H9 (cell line): ENCODE data around the gene ACACB. TPM values are rescaled to one million over a fixed set of nuclear protein-coding genes. Genes with fewer than 3 reads are reported as not detected.
A peak's percentile ranks its signal among the peaks of the same experiment; 100 is the strongest.

ENCODE experiments used
- DNase-seq: peaks from one replicate; pipeline ENCODE4 v3.0.0-alpha.2; 2017
- H2AFZ ChIP-seq: one replicate; pipeline ENCODE4 v1.6.1; 2013; ENCODE audit warnings: mild to moderate bottlenecking, low read length, control low read depth, moderate library complexity
- H2AK5ac ChIP-seq: 2 replicates; pipeline ENCODE4 v1.6.1; 2013; ENCODE audit warnings: low read length, control low read depth, mixed read lengths; ENCODE audit not compliant: insufficient read length
- H2BK120ac ChIP-seq: one replicate; pipeline ENCODE4 v1.6.1; 2013; ENCODE audit warnings: low read depth, mild to moderate bottlenecking, low read length, control low read depth, inconsistent platforms; ENCODE audit not compliant: poor library complexity, severe bottlenecking
- H2BK12ac ChIP-seq: 2 replicates; pipeline ENCODE4 v1.6.1; 2013; ENCODE audit warnings: low read length, control low read depth, mixed read lengths, low read depth; ENCODE audit not compliant: insufficient read length
- H2BK15ac ChIP-seq: 2 replicates; pipeline ENCODE4 v1.6.1; 2013; ENCODE audit warnings: low read depth, low read length, control low read depth
- H2BK20ac ChIP-seq: one replicate; pipeline ENCODE4 v1.6.1; 2013; ENCODE audit warnings: low read depth, mild to moderate bottlenecking, low read length, control low read depth, inconsistent platforms; ENCODE audit not compliant: poor library complexity, severe bottlenecking
- H2BK5ac ChIP-seq: 2 replicates; pipeline ENCODE4 v1.6.1; 2013; ENCODE audit warnings: low read length, control low read depth, mixed read lengths; ENCODE audit not compliant: insufficient read length
- H3K14ac ChIP-seq: 2 replicates; pipeline ENCODE4 v1.6.1; 2013; ENCODE audit warnings: low read length, control low read depth; ENCODE audit not compliant: insufficient read depth
- H3K18ac ChIP-seq: 2 replicates; pipeline ENCODE4 v1.6.1; 2013; ENCODE audit warnings: low read depth, mild to moderate bottlenecking, mixed read lengths, low read length, control low read depth; ENCODE audit not compliant: insufficient read length
- H3K23ac ChIP-seq: 2 replicates; pipeline ENCODE4 v1.6.1; 2013; ENCODE audit warnings: low read length, control low read depth, mixed read lengths, low read depth; ENCODE audit not compliant: insufficient read length
- H3K23me2 ChIP-seq: 2 replicates; pipeline ENCODE4 v1.6.1; 2013; ENCODE audit warnings: low read depth, mild to moderate bottlenecking, mixed read lengths, low read length, control low read depth; ENCODE audit not compliant: insufficient read length, poor library complexity, severe bottlenecking
- H3K27ac ChIP-seq: 2 replicates; pipeline ENCODE4 v1.5.1; 2013; ENCODE audit warnings: low read length, control low read depth, mixed read lengths, low read depth; ENCODE audit not compliant: insufficient read length
- H3K27me3 ChIP-seq: 2 replicates; pipeline ENCODE4 v1.6.1; 2013; ENCODE audit warnings: low read length, control low read depth, inconsistent platforms; ENCODE audit not compliant: insufficient read depth
- H3K4ac ChIP-seq: 2 replicates; pipeline ENCODE4 v1.6.1; 2013; ENCODE audit warnings: low read depth, mild to moderate bottlenecking, control low read depth, inconsistent platforms, low read length, moderate library complexity
- H3K4me1 ChIP-seq: 2 replicates; pipeline ENCODE4 v1.6.1; 2013; ENCODE audit warnings: low read length, control low read depth, inconsistent platforms; ENCODE audit not compliant: insufficient read depth
- H3K4me2 ChIP-seq: 2 replicates; pipeline ENCODE4 v1.6.1; 2013; ENCODE audit warnings: low read length, control low read depth, mixed read lengths; ENCODE audit not compliant: insufficient read length, insufficient read depth
- H3K56ac ChIP-seq: 2 replicates; pipeline ENCODE4 v1.6.1; 2013; ENCODE audit warnings: low read depth, mild to moderate bottlenecking, mixed read lengths, low read length, control low read depth; ENCODE audit not compliant: insufficient read length
- H3K79me1 ChIP-seq: 2 replicates; pipeline ENCODE4 v1.6.1; 2013; ENCODE audit warnings: low read depth, mild to moderate bottlenecking, moderate library complexity, low read length, control low read depth, inconsistent platforms; ENCODE audit not compliant: insufficient read depth, poor library complexity, severe bottlenecking
- H3K79me2 ChIP-seq: 2 replicates; pipeline ENCODE4 v1.6.1; 2013; ENCODE audit warnings: low read length, control low read depth, inconsistent platforms; ENCODE audit not compliant: insufficient read depth
- H3K9ac ChIP-seq: 2 replicates; pipeline ENCODE4 v1.6.1; 2013; ENCODE audit warnings: low read length, control low read depth, mixed read lengths; ENCODE audit not compliant: insufficient read length; ENCODE audit errors: extremely low read depth
- H3K9me3 ChIP-seq: one replicate; pipeline ENCODE4 v1.6.1; 2013; ENCODE audit warnings: low read depth, low read length, inconsistent platforms; ENCODE audit not compliant: control insufficient read depth
- H3T11ph ChIP-seq: one replicate; pipeline ENCODE4 v1.6.1; 2013; ENCODE audit warnings: mild to moderate bottlenecking, low read length, control low read depth, inconsistent platforms
- H4K20me1 ChIP-seq: one replicate; pipeline ENCODE4 v1.6.1; 2013; ENCODE audit not compliant: control insufficient read depth, insufficient read length, insufficient read depth
- H4K5ac ChIP-seq: 2 replicates; pipeline ENCODE4 v1.6.1; 2013; ENCODE audit warnings: low read depth, mild to moderate bottlenecking, mixed read lengths, low read length, control low read depth; ENCODE audit not compliant: insufficient read length
- H4K8ac ChIP-seq: replicated peaks from 2 replicates; pipeline ENCODE4 v1.6.1; 2013; ENCODE audit warnings: low read length, control low read depth, mixed read lengths, low read depth; ENCODE audit not compliant: insufficient read length
- H4K91ac ChIP-seq: 2 replicates; pipeline ENCODE4 v1.6.1; 2013; ENCODE audit warnings: low read depth, mild to moderate bottlenecking, moderate library complexity, mixed read lengths, low read length, control low read depth; ENCODE audit not compliant: insufficient read length
- H3K27ac Mint-ChIP-seq, 3 experiments: 2 replicates in 2 of 3; 3 replicates in 1 of 3; pipeline ENCODE4 v1.8.0; 2020 to 2021; ENCODE audit warnings: mixed read lengths in 3 of 3, mild to moderate bottlenecking in 1 of 3, moderate library complexity in 1 of 3
- H3K27me3 Mint-ChIP-seq: 2 replicates; pipeline ENCODE4 v1.8.0; 2021; ENCODE audit warnings: low read depth, mild to moderate bottlenecking, moderate library complexity, mixed read lengths
- H3K36me3 Mint-ChIP-seq, 3 experiments: 2 replicates in 2 of 3; 3 replicates in 1 of 3; pipeline ENCODE4 v1.8.0; 2020 to 2021; ENCODE audit warnings: low read depth in 3 of 3, mixed read lengths in 3 of 3; ENCODE audit not compliant: insufficient read depth in 1 of 3
- H3K4me1 Mint-ChIP-seq, 2 experiments: 2 replicates each; pipeline ENCODE4 v1.8.0; 2020; ENCODE audit warnings: mixed read lengths in 2 of 2
- H3K4me3 Mint-ChIP-seq, 2 experiments: 2 replicates in 1 of 2; 3 replicates in 1 of 2; pipeline ENCODE4 v1.8.0; 2020 to 2021; ENCODE audit warnings: mild to moderate bottlenecking in 2 of 2, mixed read lengths in 2 of 2, moderate library complexity in 1 of 2
- H3K9me3 Mint-ChIP-seq, 2 experiments: 2 replicates in 1 of 2; 3 replicates in 1 of 2; pipeline ENCODE4 v1.8.0; 2020; ENCODE audit warnings: mild to moderate bottlenecking in 2 of 2, mixed read lengths in 2 of 2, moderate library complexity in 1 of 2
- WGBS: extraction: QIAGEN DNeasy Blood & Tissue Kit; methylation state at CpG from one replicate; pipeline ENCODE4 v1.1.7; 2013; ENCODE audit warnings: missing lambda C conversion rate, low lambda C conversion rate, mixed read lengths; ENCODE audit not compliant: insufficient read length; ENCODE audit errors: extremely low coverage; 5-methylcytosine and 5-hydroxymethylcytosine counted together
- total RNA-seq: library from RNA; stranded (reverse); gene quantifications from 2 replicates; pipeline ENCODE4 v1.2.1, GENCODE V29; 2021
- TF ChIP-seq, protein P1 (sequence below): fragments of 200-600 bp; sonication (generic); conservative IDR thresholded peaks from 3 replicates; pipeline ENCODE4 v1.8.0; 2021; ENCODE audit warnings: antibody characterized with exemption, mild to moderate bottlenecking

ACACB gene
- total RNA-seq, 1 experiment from 2014 or later = 14.2 TPM

- WGBS = no CpG with 5 or more reads among the region's 12 CpGs
- TF ChIP-seq, protein P1, sequence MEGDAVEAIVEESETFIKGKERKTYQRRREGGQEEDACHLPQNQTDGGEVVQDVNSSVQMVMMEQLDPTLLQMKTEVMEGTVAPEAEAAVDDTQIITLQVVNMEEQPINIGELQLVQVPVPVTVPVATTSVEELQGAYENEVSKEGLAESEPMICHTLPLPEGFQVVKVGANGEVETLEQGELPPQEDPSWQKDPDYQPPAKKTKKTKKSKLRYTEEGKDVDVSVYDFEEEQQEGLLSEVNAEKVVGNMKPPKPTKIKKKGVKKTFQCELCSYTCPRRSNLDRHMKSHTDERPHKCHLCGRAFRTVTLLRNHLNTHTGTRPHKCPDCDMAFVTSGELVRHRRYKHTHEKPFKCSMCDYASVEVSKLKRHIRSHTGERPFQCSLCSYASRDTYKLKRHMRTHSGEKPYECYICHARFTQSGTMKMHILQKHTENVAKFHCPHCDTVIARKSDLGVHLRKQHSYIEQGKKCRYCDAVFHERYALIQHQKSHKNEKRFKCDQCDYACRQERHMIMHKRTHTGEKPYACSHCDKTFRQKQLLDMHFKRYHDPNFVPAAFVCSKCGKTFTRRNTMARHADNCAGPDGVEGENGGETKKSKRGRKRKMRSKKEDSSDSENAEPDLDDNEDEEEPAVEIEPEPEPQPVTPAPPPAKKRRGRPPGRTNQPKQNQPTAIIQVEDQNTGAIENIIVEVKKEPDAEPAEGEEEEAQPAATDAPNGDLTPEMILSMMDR = no peak
- peaks cover 6% of the 10 kb centered on the region; the same call in 1 of the 2 replicates for H3K4me1 ChIP-seq
Measured at GRCh38 chr12:109116611-109116949, 193 bp downstream of the ACACB start.

More at GRCh38 chr12:109116611-109116949, 193 bp downstream of the ACACB start:
- Histone ChIP-seq H3K9me3 (no peaks in the 10 kb centered on the region), H3K27ac (no peak overlapping the region), H2BK12ac (no peak overlapping the region), H3K79me1 (no peaks in the 10 kb centered on the region), H3K23ac (no peak overlapping the region), H3K4ac (no peak overlapping the region), H3K56ac (no peak overlapping the region), H2AFZ (no peak overlapping the region), H3K4me2 (no peak overlapping the region), H4K5ac (no peak overlapping the region), H3K23me2 (no peaks in the 10 kb centered on the region), H2BK15ac (no peak overlapping the region), H3K9ac (no peak overlapping the region), H2BK20ac (no peak overlapping the region), H2BK120ac (no peak overlapping the region), H3T11ph (no peak overlapping the region), H3K79me2 (no peaks in the 10 kb centered on the region), H3K14ac (no peak overlapping the region), H3K18ac (no peak overlapping the region), H4K91ac (no peak overlapping the region), H2AK5ac (no peak overlapping the region), H3K27me3 (no peaks in the 10 kb centered on the region), H2BK5ac (no peak overlapping the region), H4K8ac (no peak overlapping the region), H4K20me1 (no peaks in the 10 kb centered on the region)
- no peak for DNase-seq
- peaks cover 0 to 4% (median 0%) of the 10 kb centered on the region in 3 experiments; a peak in 1 of 7 replicates for H3K36me3 Mint-ChIP-seq
- no peaks in the 10 kb centered on the region for H3K27me3 Mint-ChIP-seq
- no peak overlapping the region for H3K4me3 Mint-ChIP-seq
- 0 out of 7 replicates have a peak overlapping the region, but pooled peaks of 2 of the 3 experiments have one; percentile 11 to 20 for H3K27ac Mint-ChIP-seq
- H3K4me1 Mint-ChIP-seq = peaks cover 17 to 19% of the 10 kb centered on the region in 2 experiments
- H3K9me3 Mint-ChIP-seq = no peaks in the 10 kb centered on the region
